ENCODE measurements around the gene CLIC3. TPM values are rescaled to one million over a fixed set of nuclear protein-coding genes. Genes with fewer than 3 reads are reported as not detected.

CLIC3 gene
- total RNA-seq, 2 donors from 2014 or later: 6.5 to 11.8 TPM

DNA sequence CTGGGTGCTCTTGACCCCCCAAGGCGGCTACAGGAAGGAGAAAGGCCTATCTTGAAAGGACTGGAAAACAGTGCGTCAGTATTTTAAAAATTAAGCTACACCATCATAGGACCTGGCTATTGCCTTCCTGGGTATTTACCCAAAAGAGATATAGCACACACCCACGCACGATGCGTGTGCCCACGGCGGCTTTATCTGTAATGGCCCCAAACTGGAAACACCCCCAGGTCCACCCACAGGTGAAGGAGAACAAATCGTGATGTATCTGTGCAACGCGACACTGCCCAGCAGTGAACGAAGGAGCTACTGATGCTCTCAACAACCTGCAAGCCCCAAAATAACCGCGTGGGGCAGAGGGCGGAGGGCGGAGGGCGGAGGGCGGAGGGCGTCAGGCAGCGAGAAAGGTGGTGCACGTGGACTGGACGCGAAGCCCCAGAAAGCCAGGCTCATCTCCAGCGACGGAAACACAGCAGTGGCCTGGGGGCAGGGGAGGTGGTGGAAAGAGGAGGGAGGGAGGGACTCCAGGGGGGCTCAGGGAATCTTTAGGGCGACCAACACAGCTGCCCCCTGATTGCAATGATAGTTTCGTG is 31.4 kb downstream of the CLIC3 start:
- TF ChIP-seq, protein P1, sequence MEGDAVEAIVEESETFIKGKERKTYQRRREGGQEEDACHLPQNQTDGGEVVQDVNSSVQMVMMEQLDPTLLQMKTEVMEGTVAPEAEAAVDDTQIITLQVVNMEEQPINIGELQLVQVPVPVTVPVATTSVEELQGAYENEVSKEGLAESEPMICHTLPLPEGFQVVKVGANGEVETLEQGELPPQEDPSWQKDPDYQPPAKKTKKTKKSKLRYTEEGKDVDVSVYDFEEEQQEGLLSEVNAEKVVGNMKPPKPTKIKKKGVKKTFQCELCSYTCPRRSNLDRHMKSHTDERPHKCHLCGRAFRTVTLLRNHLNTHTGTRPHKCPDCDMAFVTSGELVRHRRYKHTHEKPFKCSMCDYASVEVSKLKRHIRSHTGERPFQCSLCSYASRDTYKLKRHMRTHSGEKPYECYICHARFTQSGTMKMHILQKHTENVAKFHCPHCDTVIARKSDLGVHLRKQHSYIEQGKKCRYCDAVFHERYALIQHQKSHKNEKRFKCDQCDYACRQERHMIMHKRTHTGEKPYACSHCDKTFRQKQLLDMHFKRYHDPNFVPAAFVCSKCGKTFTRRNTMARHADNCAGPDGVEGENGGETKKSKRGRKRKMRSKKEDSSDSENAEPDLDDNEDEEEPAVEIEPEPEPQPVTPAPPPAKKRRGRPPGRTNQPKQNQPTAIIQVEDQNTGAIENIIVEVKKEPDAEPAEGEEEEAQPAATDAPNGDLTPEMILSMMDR (IDR thresholded peaks at IDR 0.05): no peak
- Histone ChIP-seq H3K27ac (no peak overlapping the region), H3K4me1 (peaks cover 0 to 28% of the 10 kb centered on the region in 2 donors), H3K4me3 (no peak overlapping the region), H3K36me3 (no peaks in the 10 kb centered on the region), H3K27me3 (no peaks in the 10 kb centered on the region), H3K9me3 (no peaks in the 10 kb centered on the region)
- DNase-seq (ENCODE audit: low spot score): no peak

DNA sequence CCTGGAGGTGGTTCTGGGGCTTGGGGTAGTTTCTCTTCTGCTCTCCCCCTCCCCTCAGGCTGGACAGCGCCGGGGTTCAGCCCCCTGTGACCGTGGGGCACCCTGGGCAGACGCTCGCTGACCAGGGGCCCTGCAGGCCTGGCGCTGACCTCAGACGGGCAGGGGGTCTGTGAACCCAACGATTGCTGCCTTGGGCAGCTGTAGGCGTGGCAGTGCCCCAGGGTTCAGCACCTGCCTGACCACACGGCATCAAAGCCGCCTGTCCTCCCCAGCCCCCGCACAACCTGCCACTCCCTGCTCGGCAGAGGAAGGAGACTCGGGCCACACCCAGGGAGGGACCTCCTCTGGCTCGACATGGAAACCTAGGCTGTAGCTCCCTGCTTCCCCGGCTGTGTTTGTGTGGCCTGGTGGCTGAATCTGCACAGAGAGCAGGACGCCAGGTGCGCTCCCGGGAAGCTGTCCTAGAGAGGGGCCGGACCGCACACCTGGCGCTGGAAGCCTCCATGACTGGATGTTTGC is 32.1 kb downstream of the CLIC3 start:
- Histone ChIP-seq H3K36me3 (no peaks in the 10 kb centered on the region), H3K4me3 (no peak overlapping the region), H3K27ac (no peak overlapping the region), H3K9me3 (no peaks in the 10 kb centered on the region), H3K4me1 (peaks cover 0 to 28% of the 10 kb centered on the region in 2 donors), H3K27me3 (no peaks in the 10 kb centered on the region)
- DNase-seq (ENCODE audit: low spot score): no peak
- TF ChIP-seq, protein P1 (IDR thresholded peaks at IDR 0.05): no peak

DNA sequence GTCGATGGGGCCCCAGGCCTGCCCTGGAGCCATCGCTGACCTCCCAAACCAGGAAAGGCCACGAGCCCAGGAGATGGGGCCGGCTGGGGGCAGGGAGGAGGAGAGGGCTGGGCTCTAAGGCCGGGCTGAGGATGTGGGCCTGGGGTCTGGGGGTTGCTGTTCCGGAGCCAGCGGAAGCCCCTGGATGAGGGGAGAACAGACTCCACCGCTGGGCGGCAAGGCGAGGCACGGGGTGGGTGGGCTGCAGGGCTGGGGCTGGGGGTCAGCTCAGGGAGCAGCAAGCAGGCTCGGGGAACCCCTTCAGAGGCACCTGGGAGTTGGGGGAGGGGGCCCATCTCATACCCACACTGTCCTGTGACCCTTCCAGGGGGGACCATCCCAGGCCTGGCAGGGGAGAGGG is 32.6 kb downstream of the CLIC3 start:
- Histone ChIP-seq H3K27ac (no peak overlapping the region), H3K36me3 (no peaks in the 10 kb centered on the region), H3K27me3 (no peaks in the 10 kb centered on the region), H3K9me3 (no peaks in the 10 kb centered on the region), H3K4me3 (no peak overlapping the region), H3K4me1 (peaks cover 0 to 28% of the 10 kb centered on the region in 2 donors)
- no peak for DNase-seq (ENCODE audit: low spot score)
- TF ChIP-seq, protein P1 (IDR thresholded peaks at IDR 0.05): no peak

DNA sequence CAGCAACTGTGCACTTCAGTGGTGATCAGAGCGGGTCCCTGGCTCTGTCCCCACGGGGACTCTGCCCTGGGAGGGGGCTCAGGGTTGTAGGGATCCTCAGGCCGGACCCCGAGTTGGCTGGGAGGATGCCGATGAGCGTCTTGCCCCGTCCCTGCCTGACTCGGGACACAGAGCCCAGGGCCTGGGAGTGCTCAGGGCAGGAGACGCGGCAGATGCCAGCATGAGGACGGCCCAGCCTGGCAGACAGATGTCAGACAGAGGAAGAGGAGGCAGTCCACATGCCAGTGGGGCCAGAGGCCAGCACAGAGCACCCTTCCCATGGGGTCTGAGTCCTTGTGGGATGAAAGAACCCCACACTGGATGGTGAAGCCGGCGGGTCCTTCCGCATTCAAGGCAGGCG is 33.0 kb downstream of the CLIC3 start:
- Histone ChIP-seq H3K9me3 (no peaks in the 10 kb centered on the region), H3K27me3 (no peaks in the 10 kb centered on the region), H3K27ac (no peak overlapping the region), H3K4me3 (no peak overlapping the region), H3K4me1 (peaks cover 0 to 28% of the 10 kb centered on the region in 2 donors), H3K36me3 (no peaks in the 10 kb centered on the region)
- DNase-seq (ENCODE audit: low spot score): no peak
- TF ChIP-seq, protein P1 (IDR thresholded peaks at IDR 0.05): no peak

DNA sequence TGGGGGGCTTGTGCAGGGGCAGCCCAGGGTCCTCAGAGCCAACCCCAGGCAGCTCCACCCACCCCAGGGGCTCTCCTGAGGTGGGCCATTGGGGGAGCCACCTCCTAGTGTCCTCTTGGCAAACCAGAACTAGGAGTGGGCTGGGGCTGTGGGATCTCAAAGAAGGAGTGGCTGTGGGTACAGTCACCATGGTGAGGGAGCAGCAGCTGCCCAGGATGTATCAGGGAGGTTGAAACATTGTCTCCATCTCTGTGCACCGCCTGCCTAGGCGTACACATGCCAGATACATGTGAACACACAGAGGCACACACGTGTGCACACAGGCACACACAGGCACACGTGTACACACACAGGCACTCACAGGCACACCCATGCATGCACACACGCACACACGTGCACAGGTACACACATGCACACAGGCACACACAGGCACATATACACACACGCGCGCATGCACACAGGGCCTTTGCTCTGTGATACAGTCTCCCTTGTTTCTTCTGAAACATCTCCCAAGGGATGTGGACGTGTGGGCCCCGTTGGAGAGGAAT is 33.6 kb downstream of the CLIC3 start:
- TF ChIP-seq, protein P1 (IDR thresholded peaks at IDR 0.05): no peak
- Histone ChIP-seq H3K27me3 (no peaks in the 10 kb centered on the region), H3K4me1 (peaks cover 0 to 28% of the 10 kb centered on the region in 2 donors), H3K36me3 (no peaks in the 10 kb centered on the region), H3K27ac (no peak overlapping the region), H3K9me3 (no peaks in the 10 kb centered on the region), H3K4me3 (no peak overlapping the region)
- DNase-seq (ENCODE audit: low spot score): no peak
